Erythroblast (primary cell): ENCODE measurements around the gene HPCAL1.

Experiments
- GATA1 ChIP-seq: IDR thresholded peaks from 2 replicates; pipeline ENCODE4 v1.6.1; 2011; ENCODE audit warnings: low read depth, mild to moderate bottlenecking, control low read depth, low read length, moderate library complexity
- POLR2A ChIP-seq: IDR thresholded peaks from 2 replicates; pipeline ENCODE4 v1.6.1; 2011; ENCODE audit warnings: mild to moderate bottlenecking, low read length

GRCh38 chr2:10371441-10372196 lies 68.9 kb downstream of the HPCAL1 start:
- TF ChIP-seq POLR2A = no peak
- no peak for TF ChIP-seq GATA1
